Measurements from ENCODE around the gene BLACAT1.
"Not testable (repeated sequence)": the region's sequence is repeated elsewhere in the genome, so short reads cannot be mapped to it uniquely, and the experiment has no call there.

The BLACAT1 gene

DNA sequence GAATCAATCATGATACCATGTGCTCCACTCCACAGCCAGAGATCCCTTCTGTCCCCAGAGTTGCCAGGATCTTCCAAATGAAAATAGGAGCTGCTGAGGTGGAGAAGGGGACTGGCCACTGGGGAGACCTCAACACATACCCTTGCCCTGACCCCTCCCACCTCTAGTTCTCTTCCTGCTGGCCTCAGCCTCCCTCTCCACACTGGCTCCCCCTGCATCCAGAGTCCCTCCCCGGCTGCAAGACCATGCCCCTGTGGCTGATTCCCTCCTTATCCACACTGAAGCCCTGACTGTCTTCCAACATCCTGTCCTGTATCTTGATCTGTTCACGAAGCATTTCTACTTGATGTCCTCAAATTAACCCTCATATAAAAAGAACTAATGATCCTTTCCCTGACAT is 27.5 kb upstream of the BLACAT1 start:
- no peak for DNase-seq

DNA sequence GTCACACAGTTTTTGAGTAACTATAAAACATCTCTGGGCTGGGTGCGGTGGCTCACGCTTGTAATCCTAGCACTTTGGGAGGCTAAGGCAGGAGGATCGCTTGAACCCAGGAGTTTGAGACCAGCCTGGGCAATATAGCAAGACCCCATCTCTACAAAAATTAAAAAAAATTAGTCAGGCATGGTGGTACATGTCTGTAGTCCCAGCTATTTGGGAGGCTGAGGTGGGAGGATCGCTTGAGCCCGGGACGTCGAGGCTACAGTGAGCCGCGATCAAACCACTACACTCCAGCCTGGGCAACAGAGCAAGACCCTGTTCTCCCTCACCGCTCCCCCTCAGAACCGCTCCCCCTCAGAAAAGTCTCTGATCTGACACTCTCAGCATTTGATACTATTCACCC is 26.7 kb upstream of the BLACAT1 start:
- DNase-seq, result not testable (repeated sequence)

DNA sequence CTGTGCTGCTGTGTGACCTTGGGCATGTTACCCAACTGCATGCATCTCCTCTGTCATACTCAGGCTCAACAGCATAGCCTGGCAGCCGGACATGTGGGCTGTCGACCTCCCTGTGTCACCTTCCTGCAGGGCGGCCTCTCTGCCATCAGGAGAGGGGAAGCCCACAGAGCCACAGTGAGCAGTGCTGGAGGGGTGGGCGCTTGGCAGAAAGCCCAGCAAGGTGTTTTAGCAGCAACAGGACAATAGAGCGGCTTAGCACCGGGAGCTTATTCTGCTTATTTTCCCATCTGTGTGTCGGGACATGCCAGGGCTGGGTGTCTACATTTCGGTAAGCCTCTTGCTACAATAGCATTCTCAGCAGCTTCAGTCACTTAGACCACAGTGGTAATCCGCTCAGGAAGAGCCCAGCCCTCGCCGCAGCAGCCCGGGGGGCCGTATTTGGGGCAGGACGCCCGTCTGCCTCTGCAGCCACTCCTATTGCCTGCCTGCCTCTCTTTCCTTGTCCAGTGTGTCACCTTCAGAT is 25.8 kb upstream of the BLACAT1 start:
- DNase-seq, result no peak

DNA sequence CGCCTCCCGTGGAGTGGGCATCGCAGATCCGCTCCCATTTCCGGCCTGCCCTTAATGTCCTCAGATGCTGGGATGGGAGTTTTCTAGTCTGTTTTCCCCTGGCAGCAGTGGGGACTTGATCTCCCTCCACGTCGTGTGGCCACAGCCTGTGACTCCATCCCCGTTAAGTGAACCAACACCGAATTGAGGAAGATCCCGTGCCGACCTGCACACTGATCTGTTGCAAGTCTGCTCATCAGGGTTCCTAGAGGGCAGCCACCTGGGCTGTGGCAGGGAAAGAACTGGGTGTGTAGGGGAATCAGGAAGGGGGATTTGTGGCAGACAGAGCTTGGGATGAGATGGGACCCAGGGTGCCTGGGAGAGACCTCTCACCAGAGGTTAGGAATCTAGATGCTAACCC is 25.4 kb upstream of the BLACAT1 start:
- DNase-seq, result no peak

DNA sequence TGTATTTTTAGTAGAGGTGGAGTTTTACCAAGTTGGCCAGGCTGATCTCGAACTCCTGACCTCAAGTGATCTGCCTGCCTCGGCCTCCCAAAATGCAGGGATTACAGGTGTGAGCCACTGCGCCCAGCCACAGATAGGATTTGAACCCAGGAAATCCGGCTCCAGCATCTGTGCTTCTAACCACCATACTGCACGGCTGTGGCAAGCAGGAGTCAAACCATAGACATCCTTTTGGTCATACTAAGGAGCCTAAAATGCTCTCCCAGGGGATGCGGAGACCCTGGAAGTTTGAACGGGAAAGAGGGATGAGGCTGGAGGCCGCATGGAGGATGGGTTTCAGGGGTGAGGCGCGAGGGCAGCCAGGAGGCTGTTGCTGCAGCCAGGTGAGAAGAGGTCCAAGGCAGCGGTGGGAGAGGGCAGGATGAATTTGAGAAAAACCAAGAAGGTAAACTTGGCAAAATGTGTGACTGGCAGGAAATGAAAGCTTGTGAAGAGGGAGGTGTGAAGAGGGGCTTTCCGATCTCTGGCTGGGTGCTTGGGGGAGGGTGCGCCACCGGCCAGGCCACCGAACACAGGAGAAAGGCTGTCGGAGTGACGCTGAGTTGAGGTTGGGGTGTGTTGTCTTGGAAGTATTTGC is 24.6 kb upstream of the BLACAT1 start:
- DNase-seq, result peak; percentile 71 to 76

DNA sequence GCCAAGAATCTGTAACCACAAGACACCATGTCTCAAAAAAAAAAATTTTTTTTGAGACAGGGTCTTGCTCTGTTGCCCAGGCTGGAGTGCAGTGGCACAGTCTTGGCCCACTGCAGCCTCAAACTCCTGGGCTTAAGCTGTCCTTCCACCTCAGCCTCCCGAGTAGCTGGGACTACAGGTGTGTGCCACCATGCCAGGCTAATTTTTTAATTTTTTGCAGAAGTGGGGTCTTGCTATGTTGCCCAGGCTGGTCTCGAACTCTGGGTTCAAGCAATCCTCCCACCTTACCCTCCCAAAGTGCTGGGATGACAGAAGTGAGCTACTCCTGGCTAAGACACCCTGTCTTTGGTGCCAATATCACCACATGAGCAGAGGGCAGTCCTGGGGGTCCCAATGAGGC is 23.1 kb upstream of the BLACAT1 start:
- DNase-seq, result not testable (repeated sequence)

DNA sequence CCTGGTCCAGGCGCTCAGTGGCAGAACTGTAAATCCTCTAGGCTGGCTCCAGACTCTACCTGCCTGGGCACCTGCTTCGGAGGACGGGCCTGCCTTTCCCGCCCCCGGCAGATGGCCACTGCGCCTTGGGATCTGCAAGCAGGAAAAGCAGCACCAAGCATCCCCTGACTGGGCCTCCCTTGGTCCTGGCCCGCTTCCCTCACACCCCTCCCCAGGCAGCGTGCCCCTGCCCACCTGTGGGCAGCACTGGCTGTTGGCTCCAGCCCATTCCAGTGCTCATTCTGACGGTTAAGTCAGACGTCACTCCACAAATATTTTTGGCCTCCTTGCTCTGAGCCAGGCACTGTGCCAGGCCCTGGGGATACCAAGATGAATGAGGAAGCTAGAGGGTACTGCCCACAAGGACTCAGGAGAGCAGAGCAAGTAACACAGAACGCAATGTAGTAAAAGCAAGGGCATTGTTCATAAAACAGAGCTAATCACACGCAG is 22.0 kb upstream of the BLACAT1 start:
- no peak for DNase-seq

DNA sequence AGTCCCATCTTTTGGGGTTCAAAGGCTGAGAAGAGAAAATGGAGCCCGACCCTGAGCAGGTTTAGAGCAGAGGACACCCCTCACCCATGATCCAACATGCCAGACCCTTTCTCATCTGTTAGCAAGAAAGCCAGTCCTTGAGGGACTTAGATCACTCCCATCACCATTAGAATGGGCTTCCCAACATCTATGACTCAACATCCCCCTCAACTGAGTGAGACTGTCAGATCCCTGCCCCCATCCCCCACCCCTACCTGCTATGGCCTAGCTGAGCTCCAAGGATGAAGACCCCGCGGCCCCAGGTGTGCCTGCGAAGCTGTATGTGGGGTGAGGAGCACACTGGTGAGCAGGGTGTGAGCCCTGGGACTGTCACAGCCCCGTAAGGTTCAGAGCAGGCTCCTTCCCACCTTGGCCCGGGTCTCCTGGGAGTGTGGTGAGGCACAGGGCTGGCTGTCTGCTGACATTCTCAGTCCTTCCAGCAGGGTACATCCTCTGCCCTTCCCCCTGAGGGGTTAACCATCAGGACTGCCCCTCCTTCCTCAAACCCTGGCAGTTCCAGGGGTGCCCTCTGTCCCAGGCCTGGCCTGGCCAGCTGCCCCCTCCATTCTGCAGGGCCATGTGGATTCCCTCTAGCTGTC is 21.4 kb upstream of the BLACAT1 start:
- DNase-seq, result no peak

DNA sequence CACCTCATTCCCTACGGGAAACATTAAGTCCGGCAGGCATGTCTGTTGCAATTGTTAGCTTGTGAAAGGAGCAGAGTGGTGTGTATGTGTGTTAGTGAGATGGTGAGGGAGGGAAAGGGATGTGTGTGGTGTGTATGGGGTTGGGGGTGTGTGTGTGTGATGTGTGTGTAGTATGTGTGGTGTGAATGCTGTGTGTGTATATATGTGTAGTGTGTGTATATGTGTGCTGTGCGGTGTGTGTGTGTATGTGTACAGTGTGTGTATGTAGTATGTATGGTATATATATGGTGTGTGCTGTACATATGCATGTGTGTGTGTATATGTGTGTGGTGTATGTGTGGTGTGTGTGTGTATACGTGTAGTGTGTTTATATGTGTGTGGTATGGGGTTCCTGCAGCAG is 20.8 kb upstream of the BLACAT1 start:
- no peak for DNase-seq

DNA sequence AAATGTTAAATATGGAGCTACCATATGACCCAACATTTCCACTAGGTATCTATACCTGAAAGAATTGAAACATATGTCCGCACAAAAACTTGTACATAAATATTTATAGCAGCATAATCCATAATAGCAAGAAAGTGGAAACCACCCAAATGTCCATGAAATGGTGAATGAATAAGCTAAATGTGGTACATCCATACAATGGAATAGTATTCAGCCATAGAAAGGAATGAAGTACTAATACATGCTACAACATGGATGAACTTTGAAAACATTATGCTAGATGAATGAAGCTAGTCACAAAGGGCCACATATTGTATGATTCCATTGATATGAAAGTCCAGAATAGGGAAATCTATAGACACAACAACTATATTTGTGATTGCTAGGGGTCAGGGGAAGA is 20.0 kb upstream of the BLACAT1 start:
- no peak for DNase-seq

DNA sequence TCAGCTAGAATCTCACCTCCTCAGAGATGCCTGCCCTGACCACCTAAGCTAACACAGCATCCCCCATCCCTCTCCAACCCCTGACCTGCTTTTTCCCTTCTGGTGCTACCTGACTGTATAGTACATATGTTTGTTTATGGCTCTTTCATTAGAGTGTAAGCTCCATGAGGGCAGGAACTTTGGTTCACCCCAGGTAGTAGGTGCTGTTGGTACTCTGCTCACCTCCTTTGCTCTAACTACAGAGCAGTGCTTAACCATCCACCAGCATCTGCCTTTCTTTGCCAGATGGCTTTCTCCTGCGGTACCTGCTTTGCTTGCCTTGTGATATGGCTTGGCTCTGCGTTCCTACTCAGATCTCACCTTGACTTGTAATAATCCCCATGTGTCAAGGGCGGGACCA is 18.7 kb upstream of the BLACAT1 start:
- no peak for DNase-seq

DNA sequence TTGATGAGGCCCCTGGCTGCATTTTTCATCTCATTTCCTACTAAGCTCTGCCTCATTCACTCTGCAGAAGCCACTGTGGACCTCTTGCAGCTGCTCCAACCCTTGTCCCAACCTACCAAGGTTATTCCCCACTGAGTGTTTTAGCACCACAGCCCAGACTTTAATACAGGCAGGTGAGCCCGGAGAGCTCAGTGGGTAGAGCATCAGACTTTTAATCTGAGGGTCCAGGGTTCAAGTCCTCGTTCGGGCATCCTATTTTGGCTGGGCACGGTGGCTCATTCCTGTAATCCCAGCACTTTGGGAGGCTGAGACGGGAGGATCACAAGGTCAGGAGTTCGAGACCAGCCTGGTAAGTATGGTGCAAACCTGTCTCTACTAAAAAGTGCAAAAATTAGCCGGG is 18.1 kb upstream of the BLACAT1 start:
- no peak for DNase-seq

DNA sequence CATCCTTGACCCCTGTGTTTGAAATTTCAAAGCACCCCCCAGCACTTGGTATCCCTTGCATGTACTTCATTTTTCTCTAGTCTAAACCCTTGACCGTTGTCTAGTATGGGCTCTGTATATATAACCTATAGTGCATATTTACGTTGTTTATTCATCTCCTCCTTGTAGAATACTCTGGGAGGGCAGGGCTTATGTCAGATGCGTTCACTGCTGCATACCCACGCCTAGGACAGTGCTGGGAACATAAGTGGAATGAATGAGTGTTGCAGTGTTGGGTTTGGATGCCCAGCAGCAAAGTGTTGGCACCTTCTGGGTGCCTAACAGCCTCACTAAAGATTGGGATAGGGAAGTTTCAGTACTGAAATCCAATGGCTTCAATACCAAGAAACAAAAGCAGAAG is 17.6 kb upstream of the BLACAT1 start:
- no peak for DNase-seq

DNA sequence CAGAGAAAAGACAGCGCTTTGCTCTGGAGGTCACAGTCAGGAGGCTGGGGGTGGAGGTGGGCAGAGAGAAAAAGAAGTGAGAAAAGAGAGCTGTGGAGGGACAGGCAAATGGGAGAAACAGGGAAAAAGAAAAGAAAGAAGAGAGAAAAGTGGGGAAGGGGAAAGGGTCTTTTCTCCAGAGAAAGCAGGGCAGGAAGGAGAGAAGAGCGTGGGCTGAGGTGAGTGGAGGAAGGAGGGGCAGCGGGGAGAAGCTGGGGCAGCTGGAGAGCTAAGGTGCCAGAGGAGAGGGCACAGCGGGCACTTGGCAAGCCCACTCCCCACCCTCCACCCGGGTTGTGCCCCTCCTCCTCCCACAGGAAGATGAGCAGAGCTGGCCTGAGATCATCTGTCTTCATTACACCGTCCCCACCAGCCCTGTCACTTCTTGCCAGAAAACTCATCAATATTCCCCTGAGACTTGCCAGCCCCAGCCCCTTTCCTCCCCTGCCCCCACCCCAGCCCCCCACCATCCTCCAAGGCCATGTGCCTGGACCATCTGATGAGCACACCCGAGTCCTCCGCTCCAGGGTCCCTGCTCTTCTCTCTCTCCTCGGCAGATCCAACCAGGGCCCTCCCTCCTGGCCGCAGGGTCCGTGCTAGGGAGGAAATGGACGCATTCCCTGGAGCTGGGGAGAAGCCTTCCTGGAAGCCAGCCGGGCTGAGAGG is 17.0 kb upstream of the BLACAT1 start:
- no peak for DNase-seq

DNA sequence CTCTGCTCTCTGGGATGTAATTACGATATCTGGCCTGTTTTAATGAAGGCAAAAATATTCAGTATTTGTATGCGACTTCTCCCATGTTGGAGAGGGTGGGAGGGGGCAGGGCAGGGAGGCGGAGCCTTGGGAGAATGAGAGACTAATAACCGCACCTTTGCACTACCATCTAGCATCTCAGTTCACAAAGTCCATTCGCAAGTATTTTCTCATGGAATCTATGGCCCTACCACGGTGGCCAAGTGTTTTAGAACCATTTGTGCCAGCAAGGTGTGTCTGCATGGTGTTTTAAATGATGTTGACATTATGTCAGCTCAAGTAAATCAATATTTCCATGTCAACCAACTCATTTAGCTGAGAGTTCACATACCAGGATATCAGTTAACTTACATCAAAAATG is 14.3 kb upstream of the BLACAT1 start:
- no peak for DNase-seq

DNA sequence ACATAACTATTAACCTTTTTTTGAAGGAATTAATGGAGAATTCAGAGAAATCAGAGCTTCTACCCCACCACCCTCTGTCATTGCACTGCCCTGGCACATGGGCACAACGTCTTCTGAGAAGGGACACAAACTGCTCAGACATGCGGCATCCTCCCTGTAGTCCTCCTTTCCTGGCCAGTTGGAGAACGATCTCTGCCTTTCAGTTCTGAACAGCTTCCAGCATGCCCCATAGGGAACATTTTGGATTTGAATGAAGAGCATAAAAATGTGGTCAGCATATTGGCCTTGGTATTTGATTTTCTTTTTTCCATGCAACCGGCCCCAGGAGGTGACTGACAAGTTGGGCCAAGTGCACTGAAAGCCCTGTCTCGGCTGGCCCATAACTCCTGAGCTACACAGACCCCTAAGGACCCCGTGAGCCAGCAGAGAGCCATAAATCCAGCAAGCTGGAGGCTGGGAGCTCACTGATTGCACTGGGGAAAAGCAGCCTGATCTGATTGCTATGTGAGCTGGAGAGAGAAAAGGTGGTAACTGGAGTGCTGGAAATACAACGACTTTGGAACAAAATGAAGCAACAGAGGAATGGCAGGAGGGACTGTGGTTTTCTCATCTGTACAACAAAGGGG is 10.9 kb upstream of the BLACAT1 start:
- no peak for DNase-seq

DNA sequence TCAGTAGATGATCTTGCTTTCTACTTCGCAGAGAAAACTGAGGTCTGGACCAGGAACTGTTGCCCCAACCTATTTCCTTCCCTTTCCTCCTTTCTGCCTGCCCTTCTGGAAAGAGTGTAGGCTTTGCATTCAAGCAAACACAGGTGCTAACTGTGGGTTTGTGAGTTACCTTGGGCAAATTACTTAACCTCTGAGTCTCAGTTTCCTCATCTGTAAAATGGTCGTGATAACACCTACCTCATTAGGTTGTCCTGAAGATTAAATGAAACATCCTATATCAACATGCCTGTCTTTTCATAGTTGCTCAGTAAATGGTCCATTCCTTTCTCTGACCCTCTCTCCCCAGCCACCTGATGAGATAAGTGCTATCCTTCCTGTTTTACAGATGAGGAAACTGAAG is 9.5 kb upstream of the BLACAT1 start:
- DNase-seq, result no peak

DNA sequence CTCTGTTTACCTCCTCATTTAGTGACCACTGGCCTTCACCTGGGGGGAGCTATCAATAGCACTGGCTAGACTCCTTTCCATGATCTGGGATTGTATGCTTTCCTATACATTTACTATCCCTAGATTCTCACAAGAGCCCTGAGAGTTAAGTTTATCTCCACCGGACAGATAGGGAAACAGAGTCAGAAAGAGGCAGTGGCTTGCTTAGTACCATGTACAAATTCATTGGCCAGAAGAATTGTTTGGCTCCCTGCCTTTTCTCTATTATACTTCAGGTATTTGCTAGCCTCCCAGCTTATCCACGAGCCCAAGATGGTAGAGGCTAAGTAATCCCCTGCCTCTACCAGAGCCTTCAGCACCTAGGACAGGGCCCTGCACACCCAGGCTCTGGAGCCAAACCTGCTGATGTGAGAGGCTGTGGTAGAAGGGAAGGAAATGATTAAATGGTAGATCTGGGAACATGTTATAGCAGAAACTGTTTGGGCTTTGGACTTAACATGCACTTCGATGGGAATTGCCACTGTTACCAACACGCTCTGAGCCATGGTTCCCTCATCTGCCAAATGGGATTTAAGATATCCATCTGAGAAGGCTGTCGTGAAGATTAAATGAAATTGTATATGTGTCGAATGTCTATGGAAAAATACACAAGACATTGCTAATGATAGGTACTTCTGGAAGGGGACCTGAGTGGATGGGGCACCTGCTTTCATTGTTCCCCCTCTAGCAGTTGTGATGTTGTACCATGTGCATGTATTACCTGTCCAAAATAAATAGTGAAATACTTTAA is 3.1 kb upstream of the BLACAT1 start:
- DNase-seq, result peak in 1 of 2 donors; percentile 18

DNA sequence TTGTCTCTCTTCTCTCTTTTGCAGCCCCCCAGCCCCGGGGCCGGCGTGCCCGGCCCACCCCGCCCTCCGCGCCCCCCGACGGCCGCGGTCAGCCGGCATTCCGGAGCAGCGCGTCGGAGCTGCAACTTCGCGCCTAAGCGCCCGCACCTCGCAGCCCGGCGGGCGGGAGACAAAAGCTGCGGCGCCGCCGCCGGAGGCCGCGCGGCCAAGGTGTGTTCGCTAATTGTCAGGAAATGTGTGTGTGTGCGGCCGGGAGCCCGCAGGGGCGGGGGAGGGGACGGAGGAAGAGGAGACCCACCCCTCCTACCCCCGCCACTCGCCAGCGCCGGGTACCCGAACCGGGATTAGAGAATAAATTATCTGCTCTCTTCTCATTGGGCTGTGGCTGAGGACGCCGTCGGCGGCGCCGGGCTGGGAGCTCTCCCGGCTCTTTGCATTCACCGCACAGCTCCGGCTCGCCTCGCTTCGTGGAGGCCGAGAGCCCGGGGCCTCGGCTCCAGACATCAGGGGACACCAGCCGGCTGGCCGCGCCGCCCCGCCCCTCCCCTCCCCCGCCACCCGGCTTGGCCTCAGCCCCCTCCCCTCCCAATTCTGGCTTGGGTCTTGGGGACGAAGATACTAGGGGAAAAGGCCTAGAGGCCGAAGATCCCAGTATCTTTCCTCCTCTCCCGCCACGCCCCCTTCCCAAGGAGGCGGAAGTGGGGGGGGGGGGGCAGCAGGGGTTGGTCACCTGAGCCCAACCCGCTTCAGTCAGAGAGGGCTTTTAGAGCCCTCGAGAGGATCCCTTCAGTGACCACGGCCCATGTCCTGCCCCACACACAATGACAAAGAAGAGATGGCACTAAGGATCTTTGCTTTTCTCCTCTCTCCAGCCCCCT is 1.3 kb upstream of the BLACAT1 start:
- no peak for DNase-seq

DNA sequence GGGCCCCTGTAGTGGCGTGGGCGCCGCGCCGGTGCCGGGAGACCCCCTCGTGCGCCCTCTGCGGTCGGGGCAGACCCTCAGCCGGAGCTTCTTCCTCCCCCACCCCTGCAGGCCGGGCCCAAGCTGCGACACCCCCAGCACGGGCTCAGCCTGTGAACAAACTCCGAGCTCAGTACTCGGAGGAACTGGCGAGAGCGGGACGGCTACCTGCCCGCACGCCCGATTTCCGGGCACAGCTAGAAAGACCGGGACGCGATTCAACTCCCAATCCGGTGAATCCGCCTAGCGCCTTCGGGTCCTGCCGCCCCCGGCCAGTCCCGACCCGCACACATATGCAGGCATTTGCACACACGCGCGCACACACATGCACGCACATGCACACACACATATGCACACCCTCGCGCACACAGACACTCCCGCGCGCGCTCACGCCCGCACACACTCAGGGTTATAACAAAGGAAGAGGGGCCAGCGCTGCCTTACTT is 580 bp upstream of the BLACAT1 start:
- DNase-seq, result no peak

DNA sequence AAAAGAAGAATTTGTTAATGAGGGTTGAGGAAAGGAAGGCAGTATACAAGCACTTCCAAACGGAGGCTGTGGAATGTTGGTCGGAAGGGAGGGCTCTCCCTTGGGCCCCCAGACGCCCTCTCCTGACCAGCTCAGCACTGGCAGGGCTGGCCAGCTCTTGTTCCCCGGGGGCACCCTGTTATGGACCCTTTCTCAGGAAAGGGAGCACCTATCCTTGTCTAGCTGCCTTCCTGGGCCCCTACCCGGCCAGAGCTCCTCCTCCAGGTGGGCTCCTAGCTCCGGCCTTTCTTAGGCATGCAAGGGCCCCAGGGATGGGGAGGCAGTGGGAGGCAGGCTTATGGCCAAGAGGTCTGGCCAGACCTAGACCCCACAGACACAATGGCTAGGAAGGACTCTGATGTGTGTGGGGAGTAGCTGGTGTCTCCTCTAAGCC is 926 bp downstream of the BLACAT1 start:
- DNase-seq, result no peak

All from CD4-positive, alpha-beta T cell treated with Interleukin-4 for 1 hour (primary cell).